Heart left ventricle (tissue), 13 donors: ENCODE data around the gene IGFBP6.
A peak's percentile ranks its signal among the peaks of the same experiment; 100 is the strongest.

Experiments
- POLR2A ChIP-seq, 2 donors: fragments of 450-650 bp; IDR thresholded peaks; one replicate each; pipeline ENCODE4 v1.6.1; 2017; ENCODE audit warnings: antibody characterized with exemption in 2 of 2, mild to moderate bottlenecking in 2 of 2, moderate library complexity in 2 of 2
- TF ChIP-seq, protein P1 (sequence below), 12 donors: fragments of 200-600 bp; sonication (generic) in 4 of 12; IDR thresholded peaks; one replicate each; pipeline versions ENCODE4 v1.5.0 to v1.8.0; 2018 to 2022; ENCODE audit warnings: antibody characterized with exemption in 12 of 12, mild to moderate bottlenecking in 5 of 12
- donor health status: ischemic (EF 13 %, LVEDD 7.1; RV severe dilation, severe dysfunction).
- donor health status: DM: no; HTN: yes; CAD: no.
- donor health status: DM: no; HTN: no; CAD: no.
- donor health status: ischemic (EF 25% LVEDD 6.9; RV normal size, moderate dysfunction).
- donor health status: ischemic (EF 25% LVEDD 5.7; RV mildly dilated, moderate dysfunction).
- donor health status: ischemic (EF 35%, LVEDD 5.7; RV mildly dilated, moderate dysfunction).
- donor health status: nonischemic (EF 11% LVEDD 7.7; RV severe dilation, severe dysfunction).
- donor health status: DM: yes; HTN: yes; CAD: no.
- donor health status: PGD.
- donor health status: ischemic (EF 29% LVEDD 5.4; RV normal size, mild dysfunction).
- donor health status: nonischemic (EF 23%, LVEDD 6.1; RV moderate dilation, normal function).

DNA sequence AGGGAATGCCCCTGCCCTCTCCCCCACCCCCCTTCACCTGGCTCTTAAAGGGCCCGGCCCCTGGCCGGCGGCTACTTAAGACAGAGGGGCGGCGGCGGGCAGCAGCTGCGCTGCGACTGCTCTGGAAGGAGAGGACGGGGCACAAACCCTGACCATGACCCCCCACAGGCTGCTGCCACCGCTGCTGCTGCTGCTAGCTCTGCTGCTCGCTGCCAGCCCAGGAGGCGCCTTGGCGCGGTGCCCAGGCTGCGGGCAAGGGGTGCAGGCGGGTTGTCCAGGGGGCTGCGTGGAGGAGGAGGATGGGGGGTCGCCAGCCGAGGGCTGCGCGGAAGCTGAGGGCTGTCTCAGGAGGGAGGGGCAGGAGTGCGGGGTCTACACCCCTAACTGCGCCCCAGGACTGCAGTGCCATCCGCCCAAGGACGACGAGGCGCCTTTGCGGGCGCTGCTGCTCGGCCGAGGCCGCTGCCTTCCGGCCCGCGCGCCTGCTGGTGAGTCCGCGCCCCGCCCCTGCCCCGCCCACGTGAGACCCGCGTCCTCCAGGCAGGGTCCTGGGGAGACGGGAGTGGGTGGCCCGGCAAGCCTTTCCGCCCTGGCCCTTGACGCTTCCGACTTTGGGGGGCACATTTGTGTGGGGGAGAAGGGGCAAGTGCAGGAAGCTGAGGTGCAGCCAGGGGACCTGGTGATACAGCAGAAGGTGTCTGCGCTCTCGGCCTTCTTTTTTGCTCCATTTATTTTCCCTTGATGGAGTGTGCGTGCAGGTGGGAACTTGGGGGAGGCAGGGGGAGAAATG is at the start of gene IGFBP6:
- TF ChIP-seq, protein P1, sequence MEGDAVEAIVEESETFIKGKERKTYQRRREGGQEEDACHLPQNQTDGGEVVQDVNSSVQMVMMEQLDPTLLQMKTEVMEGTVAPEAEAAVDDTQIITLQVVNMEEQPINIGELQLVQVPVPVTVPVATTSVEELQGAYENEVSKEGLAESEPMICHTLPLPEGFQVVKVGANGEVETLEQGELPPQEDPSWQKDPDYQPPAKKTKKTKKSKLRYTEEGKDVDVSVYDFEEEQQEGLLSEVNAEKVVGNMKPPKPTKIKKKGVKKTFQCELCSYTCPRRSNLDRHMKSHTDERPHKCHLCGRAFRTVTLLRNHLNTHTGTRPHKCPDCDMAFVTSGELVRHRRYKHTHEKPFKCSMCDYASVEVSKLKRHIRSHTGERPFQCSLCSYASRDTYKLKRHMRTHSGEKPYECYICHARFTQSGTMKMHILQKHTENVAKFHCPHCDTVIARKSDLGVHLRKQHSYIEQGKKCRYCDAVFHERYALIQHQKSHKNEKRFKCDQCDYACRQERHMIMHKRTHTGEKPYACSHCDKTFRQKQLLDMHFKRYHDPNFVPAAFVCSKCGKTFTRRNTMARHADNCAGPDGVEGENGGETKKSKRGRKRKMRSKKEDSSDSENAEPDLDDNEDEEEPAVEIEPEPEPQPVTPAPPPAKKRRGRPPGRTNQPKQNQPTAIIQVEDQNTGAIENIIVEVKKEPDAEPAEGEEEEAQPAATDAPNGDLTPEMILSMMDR (IDR thresholded peaks at IDR 0.05) = peak in 4 of 12 donors; percentile 18 to 24 (median 20)
- TF ChIP-seq POLR2A (IDR thresholded peaks at IDR 0.05) = peak in 1 of 2 donors; percentile 29
